ENCODE measurements around the gene LRCH1. TPM values are rescaled to one million over a fixed set of nuclear protein-coding genes. Genes with fewer than 3 reads are reported as not detected.

Gene LRCH1
- total and polyA plus RNA-seq, 2 of the 13 experiments (the other 11 are each of a cell fraction or from before 2014, with no cell fraction given) = 4.1 to 12.6 TPM

DNA sequence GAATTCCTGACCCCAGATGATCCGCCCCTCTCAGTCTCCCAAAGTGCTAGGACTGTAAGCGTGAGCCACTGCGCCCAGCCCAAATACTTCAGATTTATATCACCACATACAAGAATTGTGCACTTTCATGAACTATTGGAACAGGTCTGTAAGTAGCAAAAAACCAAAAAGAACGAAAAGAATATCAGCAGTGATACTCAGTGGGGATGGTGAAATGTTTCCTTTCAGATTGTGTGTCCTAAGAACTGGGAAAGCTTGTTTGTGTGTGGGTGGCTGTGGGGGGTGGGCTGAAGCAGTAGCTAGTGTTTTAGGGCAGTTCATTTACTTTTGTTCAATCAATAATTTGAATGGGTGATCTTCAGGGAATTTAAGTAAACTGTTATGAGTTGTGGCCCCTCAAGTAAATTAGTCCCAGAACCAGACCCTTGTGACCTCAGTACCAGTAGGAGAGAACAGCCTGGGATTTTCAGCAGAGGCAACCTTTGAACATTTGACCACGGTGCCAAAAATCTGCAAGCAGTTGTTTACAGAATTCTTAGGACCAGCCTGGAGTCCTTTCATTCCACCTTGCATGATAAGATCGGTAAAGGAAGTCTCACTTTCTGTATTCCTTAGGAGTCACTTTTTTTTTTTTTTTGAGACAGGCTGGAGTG, 106.6 kb downstream of the LRCH1 start (continued):
- TF ChIP-seq, protein P1, sequence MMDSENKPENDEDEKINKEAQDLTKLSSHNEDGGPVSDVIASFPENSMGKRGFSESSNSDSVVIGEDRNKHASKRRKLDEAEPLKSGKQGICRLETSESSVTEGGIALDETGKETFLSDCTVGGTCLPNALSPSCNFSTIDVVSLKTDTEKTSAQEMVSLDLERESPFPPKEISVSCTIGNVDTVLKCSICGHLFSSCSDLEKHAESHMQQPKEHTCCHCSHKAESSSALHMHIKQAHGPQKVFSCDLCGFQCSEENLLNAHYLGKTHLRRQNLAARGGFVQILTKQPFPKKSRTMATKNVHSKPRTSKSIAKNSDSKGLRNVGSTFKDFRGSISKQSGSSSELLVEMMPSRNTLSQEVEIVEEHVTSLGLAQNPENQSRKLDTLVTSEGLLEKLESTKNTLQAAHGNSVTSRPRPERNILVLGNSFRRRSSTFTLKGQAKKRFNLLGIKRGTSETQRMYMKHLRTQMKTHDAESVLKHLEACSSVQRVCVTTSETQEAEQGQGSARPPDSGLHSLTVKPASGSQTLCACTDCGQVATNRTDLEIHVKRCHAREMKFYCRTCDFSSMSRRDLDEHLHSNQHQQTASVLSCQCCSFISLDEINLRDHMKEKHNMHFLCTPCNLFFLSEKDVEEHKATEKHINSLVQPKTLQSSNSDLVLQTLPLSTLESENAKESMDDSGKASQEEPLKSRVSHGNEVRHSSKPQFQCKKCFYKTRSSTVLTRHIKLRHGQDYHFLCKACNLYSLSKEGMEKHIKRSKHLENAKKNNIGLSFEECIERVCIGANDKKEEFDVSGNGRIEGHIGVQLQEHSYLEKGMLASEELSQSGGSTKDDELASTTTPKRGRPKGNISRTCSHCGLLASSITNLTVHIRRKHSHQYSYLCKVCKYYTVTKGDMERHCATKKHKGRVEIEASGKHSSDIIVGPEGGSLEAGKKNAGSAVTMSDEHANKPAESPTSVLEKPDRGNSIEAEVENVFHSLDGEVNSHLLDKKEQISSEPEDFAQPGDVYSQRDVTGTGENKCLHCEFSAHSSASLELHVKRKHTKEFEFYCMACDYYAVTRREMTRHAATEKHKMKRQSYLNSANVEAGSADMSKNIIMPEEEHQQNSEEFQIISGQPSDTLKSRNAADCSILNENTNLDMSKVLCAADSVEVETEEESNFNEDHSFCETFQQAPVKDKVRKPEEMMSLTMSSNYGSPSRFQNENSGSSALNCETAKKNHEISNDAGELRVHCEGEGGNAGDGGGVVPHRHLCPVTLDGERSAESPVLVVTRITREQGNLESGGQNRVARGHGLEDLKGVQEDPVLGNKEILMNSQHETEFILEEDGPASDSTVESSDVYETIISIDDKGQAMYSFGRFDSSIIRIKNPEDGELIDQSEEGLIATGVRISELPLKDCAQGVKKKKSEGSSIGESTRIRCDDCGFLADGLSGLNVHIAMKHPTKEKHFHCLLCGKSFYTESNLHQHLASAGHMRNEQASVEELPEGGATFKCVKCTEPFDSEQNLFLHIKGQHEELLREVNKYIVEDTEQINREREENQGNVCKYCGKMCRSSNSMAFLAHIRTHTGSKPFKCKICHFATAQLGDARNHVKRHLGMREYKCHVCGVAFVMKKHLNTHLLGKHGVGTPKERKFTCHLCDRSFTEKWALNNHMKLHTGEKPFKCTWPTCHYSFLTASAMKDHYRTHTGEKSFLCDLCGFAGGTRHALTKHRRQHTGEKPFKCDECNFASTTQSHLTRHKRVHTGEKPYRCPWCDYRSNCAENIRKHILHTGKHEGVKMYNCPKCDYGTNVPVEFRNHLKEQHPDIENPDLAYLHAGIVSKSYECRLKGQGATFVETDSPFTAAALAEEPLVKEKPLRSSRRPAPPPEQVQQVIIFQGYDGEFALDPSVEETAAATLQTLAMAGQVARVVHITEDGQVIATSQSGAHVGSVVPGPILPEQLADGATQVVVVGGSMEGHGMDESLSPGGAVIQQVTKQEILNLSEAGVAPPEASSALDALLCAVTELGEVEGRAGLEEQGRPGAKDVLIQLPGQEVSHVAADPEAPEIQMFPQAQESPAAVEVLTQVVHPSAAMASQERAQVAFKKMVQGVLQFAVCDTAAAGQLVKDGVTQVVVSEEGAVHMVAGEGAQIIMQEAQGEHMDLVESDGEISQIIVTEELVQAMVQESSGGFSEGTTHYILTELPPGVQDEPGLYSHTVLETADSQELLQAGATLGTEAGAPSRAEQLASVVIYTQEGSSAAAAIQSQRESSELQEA (CRISPR knock-in tag; IDR thresholded peaks at IDR 0.05; ENCODE audit: not compliant biosample characterization) = no peak
- peak; percentile 41; the same call in 1 of the 2 replicates for TF ChIP-seq POGZ (CRISPR knock-in tag; IDR thresholded peaks at IDR 0.05)
- peak; percentile 15; the same call in 1 of the 2 replicates for TF ChIP-seq TCF7 (IDR thresholded peaks at IDR 0.05; ENCODE audit: low read depth)
- no peak for TF ChIP-seq SNRNP70 (IDR thresholded peaks at IDR 0.05; ENCODE audit: low read depth, low read length)
- TF ChIP-seq, protein P2, sequence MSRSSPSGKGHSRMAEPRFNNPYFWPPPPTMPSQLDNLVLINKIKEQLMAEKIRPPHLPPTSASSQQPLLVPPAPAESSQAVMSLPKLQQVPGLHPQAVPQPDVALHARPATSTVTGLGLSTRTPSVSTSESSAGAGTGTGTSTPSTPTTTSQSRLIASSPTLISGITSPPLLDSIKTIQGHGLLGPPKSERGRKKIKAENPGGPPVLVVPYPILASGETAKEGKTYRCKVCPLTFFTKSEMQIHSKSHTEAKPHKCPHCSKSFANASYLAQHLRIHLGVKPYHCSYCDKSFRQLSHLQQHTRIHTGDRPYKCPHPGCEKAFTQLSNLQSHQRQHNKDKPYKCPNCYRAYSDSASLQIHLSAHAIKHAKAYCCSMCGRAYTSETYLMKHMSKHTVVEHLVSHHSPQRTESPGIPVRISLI (CRISPR knock-in tag; IDR thresholded peaks at IDR 0.05; ENCODE audit: borderline replicate concordance) = peak; percentile 48; the same call in 1 of the 2 replicates
- TF ChIP-seq FOXA3 (CRISPR knock-in tag; IDR thresholded peaks at IDR 0.05) = peak; percentile 44
- TF ChIP-seq FOXJ3 (CRISPR knock-in tag; IDR thresholded peaks at IDR 0.05; ENCODE audit: borderline replicate concordance) = 0 out of 2 replicates have a peak, but pooled peaks have one; percentile 23
- peak; percentile 77 for TF ChIP-seq HNF4G (IDR thresholded peaks at IDR 0.05; ENCODE audit: borderline replicate concordance, low read depth, low read length)
- TF ChIP-seq HNF4G (CRISPR knock-in tag; IDR thresholded peaks at IDR 0.05; ENCODE audit: borderline replicate concordance, low read depth) = 0 out of 2 replicates have a peak, but pooled peaks have one; percentile 23
- no peak for TF ChIP-seq FOXP1 (IDR thresholded peaks at IDR 0.05)
- TF ChIP-seq FOXP1 (CRISPR knock-in tag; IDR thresholded peaks at IDR 0.05) = peak; percentile 12; the same call in 1 of the 2 replicates
- peak; percentile 51; the same call in 1 of the 2 replicates for TF ChIP-seq GFI1 (CRISPR knock-in tag; IDR thresholded peaks at IDR 0.05; ENCODE audit: borderline replicate concordance)
- 0 out of 4 replicates have a peak, but pooled peaks of 1 of the 2 experiments have one; percentile 9 for TF ChIP-seq NR2F1 (CRISPR knock-in tag; IDR thresholded peaks at IDR 0.05)
- TF ChIP-seq HMG20A (CRISPR knock-in tag; IDR thresholded peaks at IDR 0.05; ENCODE audit: borderline replicate concordance) = 0 out of 2 replicates have a peak, but pooled peaks have one; percentile 29
- TF ChIP-seq HOXD1 (CRISPR knock-in tag; IDR thresholded peaks at IDR 0.05) = no peak
- TF ChIP-seq ZNF501 (CRISPR knock-in tag; IDR thresholded peaks at IDR 0.05) = peak; percentile 38; the same call in 1 of the 2 replicates
- TF ChIP-seq HNF4A (CRISPR knock-in tag; IDR thresholded peaks at IDR 0.05) = peak; percentile 82

All from HepG2 (cell line).